HG03060 (cell line): ENCODE data around the gene OR1B1.
"Not testable (repeated sequence)": the region's sequence is repeated elsewhere in the genome, so short reads cannot be mapped to it uniquely, and the experiment has no call there.

ENCODE experiments used
- ATAC-seq: cut with Tn5 transposase; IDR thresholded peaks from one replicate; pipeline ENCODE4 v1.9.1; 2021; ENCODE audit warnings: low read depth, moderate number of reproducible peaks; ENCODE audit not compliant: unreplicated experiment

Gene OR1B1

DNA sequence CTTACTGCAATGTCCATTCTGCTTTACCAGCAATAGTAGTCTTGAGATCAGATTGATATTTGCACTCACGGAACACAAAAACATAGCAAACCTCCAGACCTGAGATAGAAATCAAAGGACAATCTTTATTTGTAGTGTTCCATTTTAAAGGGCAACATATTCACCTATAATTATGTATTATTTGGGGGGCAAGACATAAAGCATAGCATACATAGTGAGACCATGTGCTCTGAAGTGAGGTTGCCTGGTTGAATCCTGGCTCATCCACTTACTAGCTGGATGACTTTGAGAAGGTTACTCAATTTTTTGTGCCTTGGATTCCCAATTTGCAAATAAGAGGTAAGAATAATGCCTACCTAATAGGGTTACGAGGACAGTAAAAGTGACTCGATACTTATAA is at the start of gene OR1B1:
TSS of gene OR1B1 (minus strand) at position 101 of the 400 bp plus-strand sequence.
- no peak for ATAC-seq

DNA sequence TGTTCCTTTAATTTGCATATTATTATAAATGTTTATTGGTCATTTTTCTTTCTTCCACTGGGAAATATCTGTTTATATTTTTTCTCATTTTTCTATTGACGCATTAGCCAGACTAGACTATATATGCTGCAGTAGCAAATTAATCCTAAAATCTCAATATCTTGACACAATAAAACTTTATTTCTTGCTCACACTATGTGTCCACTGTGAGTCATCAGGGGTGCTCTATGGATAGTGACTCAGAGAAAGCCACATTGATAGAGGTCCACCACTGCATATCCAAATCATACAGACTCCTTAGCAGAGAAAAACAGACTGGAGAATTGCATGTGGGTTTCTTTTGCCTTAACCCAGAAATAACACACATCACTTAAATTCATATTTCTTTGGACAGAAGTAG is 38.3 kb upstream of the OR1B1 start:
- ATAC-seq: no peak

DNA sequence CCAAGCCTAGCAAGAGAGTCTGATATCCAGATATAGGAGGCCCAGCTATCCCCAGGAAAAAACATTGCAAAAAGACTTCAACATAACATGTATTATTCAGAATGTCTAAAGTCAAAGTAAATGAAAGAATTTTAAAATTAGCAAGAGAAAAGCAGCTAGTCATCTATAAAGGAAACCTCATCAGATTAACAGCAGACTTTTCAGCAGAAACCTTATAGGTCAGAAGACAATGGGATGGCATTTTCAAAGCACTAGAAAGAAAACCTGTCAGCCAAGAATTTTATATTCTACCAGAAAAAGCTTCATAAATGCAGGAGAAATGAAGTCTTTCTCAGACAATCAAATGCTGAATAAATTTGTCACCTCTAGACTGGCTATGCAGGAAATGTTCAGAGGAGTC is 27.4 kb upstream of the OR1B1 start:
- ATAC-seq: no peak

DNA sequence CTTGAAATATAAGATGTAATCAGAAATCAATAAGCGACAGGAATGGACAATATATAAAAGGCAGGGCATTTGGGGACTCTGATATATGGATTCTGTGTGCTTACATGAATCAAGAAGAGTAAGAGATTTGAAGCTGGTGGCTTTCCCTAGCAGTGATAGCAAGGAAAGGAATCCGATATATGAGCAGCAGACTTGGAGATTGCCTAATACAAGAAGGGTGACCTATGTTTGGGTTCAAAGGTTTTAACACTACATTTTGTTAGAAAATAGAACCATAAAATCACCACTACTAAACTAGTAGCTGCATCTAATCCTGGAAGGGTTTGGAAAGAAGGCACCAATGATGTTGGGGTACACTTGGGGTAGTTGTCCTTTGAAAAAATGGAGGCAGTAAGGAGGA is 15.1 kb upstream of the OR1B1 start:
- ATAC-seq: no peak

DNA sequence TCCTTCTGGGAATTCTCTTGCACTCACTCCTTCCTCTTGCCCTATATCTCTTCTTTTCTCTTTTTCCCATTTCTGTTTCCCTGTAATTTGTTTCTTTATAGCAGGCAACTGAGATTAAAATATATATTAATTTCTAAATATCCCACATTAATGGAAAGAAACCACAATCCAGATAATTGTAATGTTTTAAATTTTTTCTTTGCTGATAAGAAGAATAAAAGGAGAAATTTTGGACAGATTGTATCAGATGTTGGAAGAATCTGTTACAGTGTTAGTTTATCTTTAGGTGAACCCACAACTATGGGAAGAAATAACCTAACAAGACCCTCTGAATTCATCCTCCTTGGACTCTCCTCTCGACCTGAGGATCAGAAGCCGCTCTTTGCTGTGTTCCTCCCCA is 4.0 kb upstream of the OR1B1 start, which contains the start of gene OR1L1:
TSS of gene OR1L1 (plus strand) at position 301 of the 400 bp plus-strand sequence. CDS start at position 301, 0 bp downstream.
- no peak for ATAC-seq

DNA sequence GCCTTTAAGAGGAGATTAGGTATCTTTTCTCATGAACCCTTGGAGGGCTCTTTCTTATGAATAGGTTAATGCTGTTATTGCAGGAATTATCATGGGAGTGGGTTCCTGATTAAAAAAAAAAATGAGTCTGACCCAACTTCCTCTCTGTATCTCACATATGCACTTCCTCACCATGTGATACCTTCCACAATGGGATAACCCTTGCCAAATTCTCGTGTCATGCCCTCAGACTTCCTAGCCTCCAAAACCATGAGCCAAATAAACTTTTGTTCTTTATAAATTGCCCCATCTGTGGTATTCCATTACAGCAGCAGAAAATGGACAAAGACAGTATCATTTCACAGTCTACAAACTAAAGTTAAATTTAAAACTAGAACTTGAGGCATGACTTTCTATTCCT is 1.0 kb downstream of the OR1B1 start:
- no peak for ATAC-seq

DNA sequence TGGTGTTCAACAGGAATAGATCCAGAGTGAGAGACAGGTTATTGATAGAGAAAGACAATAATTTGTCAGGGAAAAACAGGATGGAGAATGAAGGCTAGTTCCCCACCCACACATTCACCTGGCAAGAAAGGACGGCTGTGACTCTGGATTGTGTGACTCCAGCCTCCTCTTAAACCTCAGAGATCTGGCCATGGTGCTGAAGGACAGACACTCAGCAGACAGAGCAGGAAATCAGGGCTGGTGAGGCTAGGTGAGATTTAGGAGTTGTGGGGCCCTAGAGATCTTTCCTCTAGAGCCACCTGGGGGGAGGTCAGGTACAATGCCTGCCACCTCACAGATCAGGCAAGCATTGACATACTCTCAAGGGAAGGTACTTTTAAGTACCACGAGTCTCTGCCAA is 15.2 kb downstream of the OR1B1 start:
- ATAC-seq: no peak

DNA sequence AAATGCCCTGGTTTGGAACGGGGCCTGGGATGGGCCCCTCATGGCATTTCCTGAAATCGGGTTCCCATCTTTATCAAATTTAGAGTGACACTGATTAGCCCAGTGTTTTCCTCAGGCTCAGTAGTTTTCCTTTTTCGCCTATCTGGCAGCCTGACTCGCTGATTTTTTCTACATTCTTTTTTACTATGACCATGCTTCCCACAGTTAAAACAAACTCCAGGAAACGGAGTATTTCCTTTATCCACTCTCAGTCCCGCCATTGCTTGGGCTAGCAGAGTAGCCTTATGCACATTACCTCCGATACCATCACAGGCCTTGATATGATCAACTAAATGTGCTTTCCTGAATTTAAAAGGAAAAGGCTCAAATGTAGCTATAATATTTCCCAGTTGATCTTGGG is 37.4 kb downstream of the OR1B1 start:
- no peak for ATAC-seq

DNA sequence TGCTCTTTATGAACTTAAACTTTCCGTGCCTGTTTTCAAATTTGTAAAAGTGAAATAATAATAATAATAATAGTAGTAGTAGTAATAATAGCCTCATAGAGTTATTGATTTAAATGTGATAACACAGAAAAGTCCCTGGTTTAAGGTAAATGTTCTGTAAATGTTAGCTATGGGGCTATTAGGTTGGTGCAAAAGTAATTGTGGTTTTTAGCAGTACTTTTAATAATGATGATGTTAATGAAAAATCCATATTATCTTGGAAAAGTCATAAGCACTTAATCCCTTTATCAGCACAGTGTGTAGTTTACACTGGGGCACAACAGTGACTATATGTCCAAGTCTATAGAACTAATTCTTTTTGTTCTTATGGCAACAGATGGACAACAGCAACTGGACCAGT is 43.1 kb downstream of the OR1B1 start, which contains the start of gene OR1Q1:
TSS of gene OR1Q1 (plus strand) at position 377 of the 400 bp plus-strand sequence. CDS start at position 377, 0 bp downstream.
- no peak for ATAC-seq

DNA sequence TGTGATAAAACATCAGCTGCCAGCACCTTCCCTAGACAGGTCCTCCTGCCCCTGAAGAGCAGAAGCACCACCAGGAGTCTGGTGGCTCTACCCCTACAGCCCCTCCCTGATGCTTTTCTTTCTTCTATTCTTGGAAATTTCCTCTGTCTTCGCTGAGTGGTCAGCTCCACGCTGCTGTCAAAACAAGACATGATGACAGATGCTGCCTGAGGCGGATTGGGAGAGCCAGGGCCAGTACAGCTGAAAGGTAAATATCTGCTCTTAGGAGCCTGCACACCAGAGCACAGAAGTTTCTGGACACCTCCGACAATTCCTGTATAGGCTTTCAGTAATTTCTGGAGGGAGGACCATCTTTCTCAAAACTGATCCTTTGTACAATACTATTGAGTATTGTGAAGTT is 47.6 kb downstream of the OR1B1 start:
- no peak for ATAC-seq

DNA sequence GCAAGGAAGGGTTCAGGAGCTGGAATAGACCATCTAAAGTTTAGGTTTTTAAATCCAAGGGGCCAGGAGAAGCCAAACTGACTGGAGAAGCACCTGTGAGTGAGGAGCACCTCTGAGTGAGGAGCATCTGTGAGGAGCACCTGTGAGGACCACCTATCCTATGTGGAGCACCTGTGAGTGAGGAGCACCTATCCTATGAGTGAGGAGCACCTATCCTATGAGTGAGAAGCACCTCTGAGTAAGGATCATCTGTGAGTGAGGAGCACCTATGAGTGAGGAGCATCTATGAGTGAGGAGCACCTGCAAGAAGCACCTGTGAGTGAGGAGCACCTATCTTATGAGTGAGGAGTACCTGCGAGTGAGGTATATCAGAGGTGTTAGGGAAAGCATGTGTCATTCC is 50.8 kb downstream of the OR1B1 start:
- ATAC-seq: no peak

DNA sequence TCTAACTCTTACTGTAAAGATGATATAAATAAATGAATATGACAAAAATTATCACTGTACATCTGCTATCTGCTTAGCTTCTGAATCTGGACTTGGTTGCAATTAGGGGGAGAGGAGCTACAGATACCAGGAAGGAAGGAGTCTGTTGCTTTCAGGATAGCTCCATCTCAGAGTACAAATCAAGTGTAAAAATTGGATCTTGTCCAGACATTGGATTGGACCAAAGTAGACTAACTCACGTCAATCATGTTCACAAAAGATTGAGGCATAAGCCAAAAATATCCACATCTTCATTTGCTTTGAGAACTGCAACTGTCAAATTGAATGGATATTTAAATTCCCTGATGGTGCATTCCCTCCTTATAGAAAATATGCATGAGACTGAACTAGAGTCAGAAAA is 51.7 kb downstream of the OR1B1 start:
- no peak for ATAC-seq

DNA sequence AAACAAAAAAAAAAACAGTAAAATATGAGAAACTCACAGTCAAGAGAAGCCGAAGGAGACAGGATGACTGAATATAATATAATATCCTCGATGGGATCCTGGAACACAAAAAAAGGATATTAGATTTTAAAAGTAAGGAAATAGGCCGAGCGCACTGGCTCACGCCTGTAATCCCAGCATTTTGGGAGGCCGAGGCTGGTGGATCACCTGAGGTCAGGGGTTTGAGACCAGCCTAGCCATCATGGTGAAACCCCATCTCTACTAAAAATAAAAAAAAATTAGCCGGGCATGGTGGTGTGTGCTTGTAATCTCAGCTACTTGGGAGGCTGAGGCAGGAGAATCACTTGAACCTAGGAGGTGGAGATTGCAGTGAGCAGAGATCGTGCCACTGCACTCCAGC is 74.1 kb downstream of the OR1B1 start, which contains the start of gene OR1L8:
TSS of gene OR1L8 (minus strand) at position 101 of the 400 bp plus-strand sequence. CDS start 14,907 bp downstream, outside the sequence.
- ATAC-seq: not testable (repeated sequence)

DNA sequence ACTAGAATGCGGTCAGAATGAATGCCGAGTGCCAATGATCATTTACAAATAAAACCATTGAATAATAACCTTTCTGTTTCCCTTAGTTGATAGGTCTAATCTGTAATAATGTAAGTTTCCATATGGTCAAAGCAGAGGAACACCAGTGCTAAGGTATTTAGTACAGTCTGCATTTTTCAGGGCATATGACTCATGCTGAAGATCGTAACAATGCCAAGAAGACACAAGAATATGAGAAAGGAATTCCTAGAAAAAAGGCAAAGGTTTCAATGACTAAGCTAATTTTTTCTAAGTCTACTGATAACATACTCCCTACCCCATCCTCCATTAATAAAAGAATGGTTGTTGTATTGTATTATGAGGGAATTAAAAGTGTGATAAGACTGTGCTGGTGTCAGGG is 77.1 kb downstream of the OR1B1 start:
- no peak for ATAC-seq

DNA sequence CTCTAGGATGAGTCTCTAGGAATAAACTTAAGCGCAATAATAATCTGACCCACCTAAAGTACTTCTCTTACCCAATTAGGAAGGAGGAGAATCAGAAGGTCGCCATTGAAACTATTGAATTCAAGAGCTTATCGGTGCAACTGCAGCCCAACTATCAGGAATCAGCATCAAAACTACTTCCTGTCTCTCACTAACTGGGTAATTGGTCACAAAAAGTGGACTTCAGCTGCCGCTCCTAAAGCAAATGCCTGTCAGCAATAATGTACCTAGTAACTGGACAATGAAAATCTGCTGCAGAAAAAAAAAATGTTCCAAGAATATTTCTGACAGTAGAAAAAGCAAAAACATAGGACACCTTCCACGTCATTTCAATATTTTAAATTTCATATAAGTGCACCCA is 77.6 kb downstream of the OR1B1 start:
- ATAC-seq: no peak
